NCI-H2227 (cell line): ENCODE results near the gene AKAP13.

ENCODE experiments used
- DNase-seq: peaks from one replicate; lab custom pipeline; 2025; ENCODE audit not compliant: unreplicated experiment; lab: John Stamatoyannopoulos, UW

AKAP13 gene

GRCh38 chr15:85690561-85691231 lies 310.3 kb downstream of the AKAP13 start:
- no peak for DNase-seq

DNA sequence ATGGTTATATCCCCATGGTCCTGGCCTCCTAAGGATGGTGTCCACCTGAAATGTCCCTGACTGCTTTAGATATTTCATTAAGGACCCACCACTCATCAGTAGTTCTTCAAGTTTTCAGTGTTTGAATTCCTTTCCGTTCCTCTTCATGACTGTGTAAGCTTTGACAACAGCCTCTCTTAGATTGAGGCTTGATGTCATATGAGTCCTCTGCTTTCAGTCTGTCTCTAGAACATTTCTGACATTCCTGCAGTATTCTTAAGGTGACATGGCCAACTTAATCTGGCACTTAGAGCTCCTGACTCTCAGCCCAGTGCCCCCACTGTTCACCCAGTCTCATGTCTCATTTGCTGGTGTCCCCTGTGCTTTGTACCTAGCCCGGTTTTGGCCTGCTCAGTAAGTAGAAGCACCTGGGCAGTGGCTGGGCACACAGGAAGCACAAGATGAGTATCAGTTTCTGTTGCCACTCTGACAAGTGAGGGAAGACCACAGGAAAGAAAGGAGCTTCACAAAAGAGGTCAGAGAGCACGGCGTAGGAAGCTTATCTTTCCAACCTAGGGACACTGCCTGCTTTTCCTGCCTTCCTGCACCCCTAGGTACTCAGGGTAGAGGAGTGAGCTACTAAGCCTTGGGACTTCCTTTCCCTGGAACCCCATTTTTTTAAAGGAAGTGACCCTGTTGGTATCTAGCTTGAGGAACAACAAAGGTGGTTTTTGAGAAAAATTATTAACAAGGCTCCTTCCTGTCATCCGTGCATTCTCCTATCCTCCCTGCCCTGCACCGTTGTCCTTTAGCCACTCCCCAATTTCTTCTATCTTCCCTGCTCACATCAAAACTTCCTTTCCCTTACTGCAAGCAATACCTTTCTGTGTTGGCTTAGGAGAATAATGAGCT lies 311.2 kb downstream of the AKAP13 start:
- DNase-seq: no peak

- no peak for DNase-seq
These were observed 311.9 kb downstream of the AKAP13 start for GRCh38 chr15:85692321-85692720.

- DNase-seq: no peak
These were observed 312.5 kb downstream of the AKAP13 start for GRCh38 chr15:85692873-85693272.

GRCh38 chr15:85693277-85693676 lies 312.9 kb downstream of the AKAP13 start:
- DNase-seq: no peak

- no peak for DNase-seq
These were observed 313.7 kb downstream of the AKAP13 start for GRCh38 chr15:85694091-85694490.

- no peak for DNase-seq
These were observed 320.4 kb downstream of the AKAP13 start for GRCh38 chr15:85700767-85701166.

- DNase-seq: no peak
These were observed 322.1 kb downstream of the AKAP13 start for GRCh38 chr15:85702321-85703101.

DNA sequence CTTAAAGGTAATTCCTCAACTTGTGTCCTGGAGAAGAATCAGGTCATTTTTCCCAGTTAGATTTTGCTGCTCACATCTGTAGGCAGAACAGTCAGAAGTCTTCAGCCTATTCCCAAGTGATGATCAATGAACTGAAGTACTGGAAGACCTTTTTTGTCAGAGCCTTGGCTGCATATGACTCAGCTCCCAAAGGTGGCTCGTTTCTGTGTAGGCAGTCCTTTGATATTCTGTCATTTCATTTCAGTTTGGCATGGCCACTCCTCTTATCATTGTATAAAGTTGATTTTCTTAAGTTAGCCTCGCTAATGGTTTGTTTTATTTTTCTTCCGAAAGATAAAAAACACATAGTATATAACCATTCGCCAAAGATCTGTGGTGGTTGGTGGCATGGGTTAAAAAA lies 323.7 kb downstream of the AKAP13 start:
- DNase-seq: no peak

DNA sequence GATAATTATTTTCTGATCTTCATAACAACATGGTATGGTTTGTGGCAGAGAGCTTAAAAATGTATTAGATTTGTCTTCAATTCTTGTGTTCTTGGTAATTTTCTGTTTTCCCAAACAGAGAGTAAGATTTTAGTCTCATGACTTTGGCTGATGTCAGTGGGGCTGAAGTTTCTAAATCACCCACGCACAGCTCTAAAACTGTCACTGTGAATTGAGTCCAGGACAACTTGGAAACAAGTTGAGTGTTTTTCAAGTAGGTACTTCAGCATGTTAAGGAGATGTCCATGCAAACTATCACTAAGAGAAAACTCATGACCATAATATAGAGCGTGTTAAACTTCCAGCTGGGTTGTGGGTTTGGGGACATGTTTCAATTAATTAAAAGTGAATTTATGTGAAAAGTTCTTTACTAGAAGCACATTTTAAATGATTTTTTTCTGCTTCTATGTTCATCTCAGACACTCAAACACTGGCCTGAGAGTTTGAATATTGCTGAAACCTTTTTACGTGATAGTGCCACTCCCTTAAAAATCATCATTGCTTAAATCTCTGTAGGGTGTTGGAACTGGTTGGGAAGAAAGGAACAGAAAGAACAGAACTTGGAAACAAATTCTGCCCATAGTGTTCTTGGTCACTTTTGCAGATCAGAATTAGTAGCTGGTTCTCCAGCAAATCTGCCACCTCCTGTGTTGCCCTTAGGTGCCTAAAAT lies 324.5 kb downstream of the AKAP13 start:
- DNase-seq: no peak

- DNase-seq: no peak
These were observed 326.5 kb downstream of the AKAP13 start for GRCh38 chr15:85706779-85707518.

DNA sequence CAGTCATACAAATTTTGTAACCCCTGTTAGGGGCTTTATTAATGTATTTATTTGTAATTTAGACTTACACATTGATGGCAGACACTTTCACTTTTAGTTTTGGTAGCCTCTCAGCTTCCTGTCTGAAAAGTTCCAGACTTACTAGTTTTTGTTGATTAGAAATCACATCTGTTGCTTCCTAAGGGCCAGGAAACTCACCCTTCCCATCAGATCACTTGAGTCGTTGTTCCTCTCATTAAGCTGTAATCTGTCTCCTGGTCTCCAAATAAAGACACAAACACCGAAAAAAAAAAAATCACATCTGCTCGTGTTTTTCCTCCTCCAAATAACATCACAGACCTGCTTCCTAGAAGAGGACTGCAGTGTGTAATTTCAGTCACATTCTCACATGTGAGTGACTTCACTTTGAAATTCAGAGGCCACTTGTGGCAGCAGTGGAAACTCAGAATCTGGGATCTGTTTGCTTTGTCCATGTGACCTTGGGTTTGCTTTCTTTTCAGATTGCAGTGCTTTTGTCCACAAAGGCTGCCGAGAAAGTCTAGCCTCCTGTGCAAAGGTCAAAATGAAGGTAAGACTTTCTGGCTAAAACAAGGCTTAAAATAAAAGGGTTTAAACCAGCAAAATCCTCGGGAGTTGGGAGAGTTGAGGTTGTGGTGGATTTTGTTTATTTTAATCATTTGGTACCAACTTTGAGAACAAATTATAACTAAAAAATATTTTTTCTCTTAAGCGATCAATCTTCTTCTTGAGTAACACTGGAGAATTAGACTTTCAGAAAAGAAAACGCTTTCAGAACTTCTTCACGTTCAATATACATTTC lies 327.3 kb downstream of the AKAP13 start:
- no peak for DNase-seq

GRCh38 chr15:85708402-85708941 lies 328.1 kb downstream of the AKAP13 start:
- no peak for DNase-seq

- no peak for DNase-seq
These were observed 328.8 kb downstream of the AKAP13 start for GRCh38 chr15:85709250-85709649.

DNA sequence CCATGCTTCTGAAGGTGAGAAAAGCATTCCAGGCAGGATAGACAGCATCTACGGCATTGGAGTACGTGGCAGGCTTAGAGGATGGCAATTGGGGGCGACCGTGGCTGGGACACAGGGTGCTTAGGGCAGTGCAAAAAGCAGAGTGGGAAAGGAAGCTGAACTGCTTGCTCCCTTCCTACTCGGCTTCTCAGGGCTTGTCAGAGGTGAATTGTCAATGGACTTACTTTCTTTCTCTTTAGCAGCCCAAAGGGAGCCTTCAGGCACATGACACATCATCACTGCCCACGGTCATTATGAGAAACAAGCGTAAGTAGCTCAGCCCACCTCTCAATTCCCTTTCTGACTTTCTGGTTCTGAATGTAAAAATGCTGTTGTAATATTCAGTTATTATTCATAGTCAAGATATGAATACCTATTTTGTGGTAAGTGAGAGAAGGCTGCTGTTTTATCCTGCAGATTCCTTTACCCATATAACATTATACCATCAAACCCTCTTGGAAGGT lies 330.0 kb downstream of the AKAP13 start:
- no peak for DNase-seq

DNA sequence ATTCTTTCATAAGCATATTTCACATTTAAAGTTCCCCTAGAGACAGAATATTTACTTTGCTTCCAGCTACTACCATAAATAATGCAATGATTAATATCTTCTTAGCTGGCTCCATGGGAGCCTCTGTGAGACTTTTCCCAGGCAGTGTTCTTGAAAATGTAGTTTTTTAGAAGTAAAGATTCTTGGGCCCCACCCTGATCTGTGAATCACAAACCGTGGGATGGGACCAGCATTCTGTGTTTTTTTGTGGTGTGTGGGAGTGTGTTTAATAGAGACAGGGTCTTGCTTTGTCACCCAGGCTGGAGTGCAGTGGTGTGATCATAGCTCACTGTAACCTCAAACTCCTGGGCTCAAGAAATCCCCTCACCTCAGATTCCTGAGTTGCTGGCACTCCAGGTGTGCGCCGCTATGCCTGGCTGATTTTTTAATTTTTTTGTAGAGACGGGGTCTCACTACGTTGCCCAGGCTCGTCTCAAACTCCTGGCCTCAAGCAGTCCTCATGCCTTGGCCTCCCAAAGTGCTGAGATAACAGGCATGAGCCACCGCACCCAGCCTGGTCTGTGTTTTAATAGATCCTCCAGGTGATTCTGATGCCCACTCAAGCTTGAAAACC lies 331.3 kb downstream of the AKAP13 start:
- DNase-seq: no peak

GRCh38 chr15:85716261-85716660 lies 335.9 kb downstream of the AKAP13 start:
- no peak for DNase-seq

- no peak for DNase-seq
These were observed 336.8 kb downstream of the AKAP13 start for GRCh38 chr15:85717212-85717611.
